HTR-8/SVneo (cell line): ENCODE measurements around the gene LINGO3.
"Not testable (repeated sequence)": the region's sequence is repeated elsewhere in the genome, so short reads cannot be mapped to it uniquely, and the experiment has no call there.

Source experiments
- DNase-seq: peaks from one replicate; pipeline ENCODE4 v3.0.0; 2011; ENCODE audit warnings: low spot score, mixed read lengths; ENCODE audit not compliant: insufficient read length
- FAIRE-seq: peaks from 2 replicates; lab custom pipeline; 2011; peaks lifted over from hg19 to GRCh38; lab: Jason Lieb, UNC

Gene LINGO3

GRCh38 chr19:2308114-2308556 lies at the start of gene LINGO3:
LINGO3 (minus strand) TSS chr19:2308154; CDS start chr19:2291776, 16,378 bp downstream.
- DNase-seq (no peak), FAIRE-seq (no peak)

GRCh38 chr19:2356036-2356646 lies 48.2 kb upstream of the LINGO3 start:
- no peak for FAIRE-seq
- DNase-seq = no peak

GRCh38 chr19:2355168-2356035 lies 47.4 kb upstream of the LINGO3 start:
- FAIRE-seq (no peak), DNase-seq (no peak)

- no peak for DNase-seq
- no peak for FAIRE-seq
These were observed 46.7 kb upstream of the LINGO3 start for GRCh38 chr19:2354670-2355069.

GRCh38 chr19:2353887-2354592 lies 46.1 kb upstream of the LINGO3 start:
- FAIRE-seq (no peak), DNase-seq (no peak)

GRCh38 chr19:2353159-2353886 lies 45.4 kb upstream of the LINGO3 start:
- FAIRE-seq (no peak), DNase-seq (no peak)

- FAIRE-seq = no peak
These were observed 44.2 kb upstream of the LINGO3 start for GRCh38 chr19:2352121-2352520.

GRCh38 chr19:2351591-2351990 lies 43.6 kb upstream of the LINGO3 start:
- DNase-seq (no peak), FAIRE-seq (no peak)

More at GRCh38 chr19:2352121-2352520, 44.2 kb upstream of the LINGO3 start:
- no peak for DNase-seq

GRCh38 chr19:2350656-2351055 lies 42.7 kb upstream of the LINGO3 start:
- DNase-seq (no peak), FAIRE-seq (no peak)

GRCh38 chr19:2349818-2350217 lies 41.9 kb upstream of the LINGO3 start:
- FAIRE-seq, DNase-seq: not testable (repeated sequence)

GRCh38 chr19:2345794-2346663 lies 38.1 kb upstream of the LINGO3 start:
- FAIRE-seq (no peak), DNase-seq (no peak)

GRCh38 chr19:2345076-2345475 lies 37.1 kb upstream of the LINGO3 start:
- FAIRE-seq = no peak
- DNase-seq = no peak

GRCh38 chr19:2344381-2344870 lies 36.5 kb upstream of the LINGO3 start:
- no peak for FAIRE-seq
- no peak for DNase-seq

- FAIRE-seq (no peak), DNase-seq (no peak)
These were observed 35.5 kb upstream of the LINGO3 start for GRCh38 chr19:2343289-2343982.

- FAIRE-seq (no peak), DNase-seq (no peak)
These were observed 34.8 kb upstream of the LINGO3 start for GRCh38 chr19:2342656-2343288.

GRCh38 chr19:2341982-2342381 lies 34.0 kb upstream of the LINGO3 start:
- DNase-seq = no peak
- no peak for FAIRE-seq

- FAIRE-seq (no peak), DNase-seq (no peak)
These were observed 33.3 kb upstream of the LINGO3 start for GRCh38 chr19:2341244-2341751.
